Prostate gland (tissue), 2 donors: ENCODE results near the gene STK25.

Experiments
- POLR2A ChIP-seq: fragments of 450-650 bp; IDR thresholded peaks from one replicate; pipeline ENCODE4 v1.6.1; 2016; ENCODE audit warnings: antibody characterized with exemption, mild to moderate bottlenecking
- POLR2AphosphoS5 ChIP-seq: sonication (generic); formaldehyde crosslinking; IDR thresholded peaks from one replicate; pipeline ENCODE4 v1.6.1; 2017; ENCODE audit warnings: antibody characterized with exemption
- TF ChIP-seq, protein P1 (sequence below), 4 experiments: fragments of 200-600 bp in 2 of 4; fragments of 450-650 bp in 2 of 4; sonication (generic) in 2 of 4; IDR thresholded peaks; 1 replicate in 3 of 4; 2 replicates in 1 of 4; pipeline ENCODE4 v1.5.1; 2016 to 2019; ENCODE audit warnings: antibody characterized with exemption in 4 of 4, mild to moderate bottlenecking in 2 of 4, moderate library complexity in 2 of 4

DNA sequence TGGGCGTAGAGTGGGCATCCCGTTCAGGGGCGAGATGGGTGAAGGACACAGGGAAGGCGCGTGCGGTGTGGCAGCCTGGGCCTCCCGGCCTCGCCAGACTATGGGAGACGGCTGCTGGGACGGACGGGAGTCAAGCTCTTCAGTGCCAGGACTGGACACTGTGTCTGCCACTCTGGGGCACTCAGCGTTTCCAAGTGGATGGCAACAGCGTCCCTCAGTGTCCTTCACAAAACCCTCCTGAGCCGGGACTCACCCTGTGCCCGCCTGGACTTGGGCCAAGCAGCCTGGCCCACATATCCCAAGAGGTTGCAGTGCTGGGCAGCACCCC lies 33.9 kb upstream of the STK25 start:
- TF ChIP-seq, protein P1, sequence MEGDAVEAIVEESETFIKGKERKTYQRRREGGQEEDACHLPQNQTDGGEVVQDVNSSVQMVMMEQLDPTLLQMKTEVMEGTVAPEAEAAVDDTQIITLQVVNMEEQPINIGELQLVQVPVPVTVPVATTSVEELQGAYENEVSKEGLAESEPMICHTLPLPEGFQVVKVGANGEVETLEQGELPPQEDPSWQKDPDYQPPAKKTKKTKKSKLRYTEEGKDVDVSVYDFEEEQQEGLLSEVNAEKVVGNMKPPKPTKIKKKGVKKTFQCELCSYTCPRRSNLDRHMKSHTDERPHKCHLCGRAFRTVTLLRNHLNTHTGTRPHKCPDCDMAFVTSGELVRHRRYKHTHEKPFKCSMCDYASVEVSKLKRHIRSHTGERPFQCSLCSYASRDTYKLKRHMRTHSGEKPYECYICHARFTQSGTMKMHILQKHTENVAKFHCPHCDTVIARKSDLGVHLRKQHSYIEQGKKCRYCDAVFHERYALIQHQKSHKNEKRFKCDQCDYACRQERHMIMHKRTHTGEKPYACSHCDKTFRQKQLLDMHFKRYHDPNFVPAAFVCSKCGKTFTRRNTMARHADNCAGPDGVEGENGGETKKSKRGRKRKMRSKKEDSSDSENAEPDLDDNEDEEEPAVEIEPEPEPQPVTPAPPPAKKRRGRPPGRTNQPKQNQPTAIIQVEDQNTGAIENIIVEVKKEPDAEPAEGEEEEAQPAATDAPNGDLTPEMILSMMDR (IDR thresholded peaks at IDR 0.05), result no peak
- no peak for TF ChIP-seq POLR2AphosphoS5
- no peak for TF ChIP-seq POLR2A
